Sigmoid colon (tissue), 7 donors: ENCODE data around the gene NID2. TPM values are rescaled to one million over a fixed set of nuclear protein-coding genes. Genes with fewer than 3 reads are reported as not detected.

ENCODE experiments used
- DNase-seq: peaks from one replicate; pipeline ENCODE4 v3.0.0-alpha.2; 2019
- H3K27ac ChIP-seq, 4 donors: fragments of 200-600 bp; sonication (generic); one replicate each; pipeline ENCODE4 v1.5.1; 2016 to 2019; ENCODE audit warnings: mild to moderate bottlenecking in 1 of 4
- H3K27me3 ChIP-seq, 3 donors: fragments of 200-600 bp; sonication (generic); one replicate each; pipeline ENCODE4 v1.5.1; 2019; ENCODE audit warnings: mild to moderate bottlenecking in 1 of 3
- H3K36me3 ChIP-seq, 4 donors: fragments of 200-600 bp; sonication (generic); one replicate each; pipeline ENCODE4 v1.5.1; 2016 to 2019
- H3K4me1 ChIP-seq, 4 donors: fragments of 200-600 bp; sonication (generic); one replicate each; pipeline ENCODE4 v1.5.1; 2017 to 2019
- H3K4me3 ChIP-seq, 4 donors: fragments of 200-600 bp; sonication (generic); one replicate each; pipeline ENCODE4 v1.5.1; 2017 to 2019; ENCODE audit warnings: mild to moderate bottlenecking in 2 of 4, moderate library complexity in 1 of 4
- H3K9me3 ChIP-seq, 4 donors: fragments of 200-600 bp in 3 of 4; sonication (generic) in 3 of 4; one replicate each; pipeline versions ENCODE4 v1.5.1 to v1.6.1; 2013 to 2019
- EP300 ChIP-seq, 4 donors: sonication (generic); formaldehyde crosslinking; IDR thresholded peaks; one replicate each; pipeline ENCODE4 v1.6.1; 2017; ENCODE audit warnings: antibody characterized with exemption in 4 of 4
- POLR2A ChIP-seq, 2 donors: fragments of 450-650 bp; IDR thresholded peaks; one replicate each; pipeline ENCODE4 v1.6.1; 2016; ENCODE audit warnings: antibody characterized with exemption in 2 of 2, mild to moderate bottlenecking in 2 of 2, moderate library complexity in 2 of 2
- POLR2AphosphoS5 ChIP-seq, 4 donors: sonication (generic); formaldehyde crosslinking; IDR thresholded peaks; one replicate each; pipeline ENCODE4 v1.6.1; 2017; ENCODE audit warnings: antibody characterized with exemption in 4 of 4
- WGBS, 2 donors: extraction: QIAGEN DNeasy Blood & Tissue Kit; methylation state at CpG; one replicate each; pipeline ENCODE4 v1.1.7; 2013; 5-methylcytosine and 5-hydroxymethylcytosine counted together
- intact Hi-C: fragments of 100-400 bp; cut with DNase I; formaldehyde crosslinking; loops from one replicate; pipeline ENCODE4 v1.15.1; 2023
- polyA plus RNA-seq, 3 donors: library from polyadenylated mRNA; stranded (reverse); fragments of 200-250 nt; gene quantifications; one replicate each; pipeline ENCODE4 v1.2.3, GENCODE V29; 2013
- total RNA-seq, 4 donors: library from RNA; depleted of rRNA; stranded (reverse); fragments of >200 nt; gene quantifications; one replicate each; pipeline ENCODE4 v1.1.0, GENCODE V29; 2016
- TF ChIP-seq, protein P1 (sequence below), 4 experiments: fragments of 450-650 bp in 3 of 4; fragments of 200-600 bp in 1 of 4; IDR thresholded peaks; one replicate each; pipeline ENCODE4 v1.5.1; 2016 to 2019; ENCODE audit warnings: antibody characterized with exemption in 4 of 4, mild to moderate bottlenecking in 3 of 4, moderate library complexity in 2 of 4
- donor health status: healthy with polysubstance abuse.
- donor health status: Bipolar disorder and iron deficiency.
- donor health status: healthy.

Gene NID2
- total and polyA plus RNA-seq, 7 donors = 0.46 to 52.9 (median 26.4) TPM

- Histone ChIP-seq H3K27me3 (no peaks in the 10 kb centered on the region), H3K9me3 (no peaks in the 10 kb centered on the region), H3K4me3 (no peak overlapping the region), H3K4me1 (peaks cover 0 to 79% (median 64%) of the 10 kb centered on the region in 4 donors), H3K27ac (peak overlapping the region; percentile 65 to 85 (median 75)), H3K36me3 (peaks cover 0 to 13% (median 0%) of the 10 kb centered on the region in 4 donors)
- no peak for TF ChIP-seq EP300 (IDR thresholded peaks at IDR 0.05)
- TF ChIP-seq POLR2A (IDR thresholded peaks at IDR 0.05) = no peak
- intact Hi-C loops = no loop called here
- DNase-seq = no peak
- 80 to 94% methylated on average over 5 of the region's 5 CpGs for WGBS, 2 donors
Observed at GRCh38 chr14:52053044-52053443, 15.8 kb downstream of the NID2 start.

GRCh38 chr14:52052288-52052943, 16.4 kb downstream of the NID2 start:
- peak; percentile 78 for DNase-seq
- TF ChIP-seq EP300 (IDR thresholded peaks at IDR 0.05) (peak in 2 of 4 donors; percentile 22 to 32), POLR2A (IDR thresholded peaks at IDR 0.05) (no peak), POLR2AphosphoS5 (IDR thresholded peaks at IDR 0.05) (peak in 3 of 4 donors; percentile 41 to 64 (median 44))
- no peaks in the 10 kb centered on the region for H3K27me3 ChIP-seq
- H3K27ac ChIP-seq = peak overlapping the region; percentile 65 to 85 (median 75)
- intact Hi-C loops = no loop called here
- peaks cover 0 to 82% (median 68%) of the 10 kb centered on the region in 4 donors for H3K4me1 ChIP-seq
- no peak overlapping the region for H3K4me3 ChIP-seq
- H3K36me3 ChIP-seq = peaks cover 0 to 13% (median 0%) of the 10 kb centered on the region in 4 donors
- H3K9me3 ChIP-seq = no peaks in the 10 kb centered on the region
- WGBS, 2 donors = 81 to 88% methylated on average over 7 of the region's 7 CpGs

GRCh38 chr14:52051871-52052270, 17.0 kb downstream of the NID2 start:
- intact Hi-C loops = no loop called here
- peaks cover 0 to 88% (median 73%) of the 10 kb centered on the region in 4 donors for H3K4me1 ChIP-seq
- peaks cover 0 to 10% (median 0%) of the 10 kb centered on the region in 4 donors for H3K36me3 ChIP-seq
- peak overlapping the region; percentile 65 to 85 (median 75) for H3K27ac ChIP-seq
- TF ChIP-seq POLR2AphosphoS5 (IDR thresholded peaks at IDR 0.05) (no peak), POLR2A (IDR thresholded peaks at IDR 0.05) (no peak), EP300 (IDR thresholded peaks at IDR 0.05) (no peak)
- TF ChIP-seq, protein P1, sequence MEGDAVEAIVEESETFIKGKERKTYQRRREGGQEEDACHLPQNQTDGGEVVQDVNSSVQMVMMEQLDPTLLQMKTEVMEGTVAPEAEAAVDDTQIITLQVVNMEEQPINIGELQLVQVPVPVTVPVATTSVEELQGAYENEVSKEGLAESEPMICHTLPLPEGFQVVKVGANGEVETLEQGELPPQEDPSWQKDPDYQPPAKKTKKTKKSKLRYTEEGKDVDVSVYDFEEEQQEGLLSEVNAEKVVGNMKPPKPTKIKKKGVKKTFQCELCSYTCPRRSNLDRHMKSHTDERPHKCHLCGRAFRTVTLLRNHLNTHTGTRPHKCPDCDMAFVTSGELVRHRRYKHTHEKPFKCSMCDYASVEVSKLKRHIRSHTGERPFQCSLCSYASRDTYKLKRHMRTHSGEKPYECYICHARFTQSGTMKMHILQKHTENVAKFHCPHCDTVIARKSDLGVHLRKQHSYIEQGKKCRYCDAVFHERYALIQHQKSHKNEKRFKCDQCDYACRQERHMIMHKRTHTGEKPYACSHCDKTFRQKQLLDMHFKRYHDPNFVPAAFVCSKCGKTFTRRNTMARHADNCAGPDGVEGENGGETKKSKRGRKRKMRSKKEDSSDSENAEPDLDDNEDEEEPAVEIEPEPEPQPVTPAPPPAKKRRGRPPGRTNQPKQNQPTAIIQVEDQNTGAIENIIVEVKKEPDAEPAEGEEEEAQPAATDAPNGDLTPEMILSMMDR (IDR thresholded peaks at IDR 0.05) = no peak
- no peak for DNase-seq
- 46 to 64% methylated on average over 2 of the region's 2 CpGs for WGBS, 2 donors
- H3K4me3 ChIP-seq = no peak overlapping the region
- H3K27me3 ChIP-seq = no peaks in the 10 kb centered on the region
- H3K9me3 ChIP-seq = no peaks in the 10 kb centered on the region

DNA sequence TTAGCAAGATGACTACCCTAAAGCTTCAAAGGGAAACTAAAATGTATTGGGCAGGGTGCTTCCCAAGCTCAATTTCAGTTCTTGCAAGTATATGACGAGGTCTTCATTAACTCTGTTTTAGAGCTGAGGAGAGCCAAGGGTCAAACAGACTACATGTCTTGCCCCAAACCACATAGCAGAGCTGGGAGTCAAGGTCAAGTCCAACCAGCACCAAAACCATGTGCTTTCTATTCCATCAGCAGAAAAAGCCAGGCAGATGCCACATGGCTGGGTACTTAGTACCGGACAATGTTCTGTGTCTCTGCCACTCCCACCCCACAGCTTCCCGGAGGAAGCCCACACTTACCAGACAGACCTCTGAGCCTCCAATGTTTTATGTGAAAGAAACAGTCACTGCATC, 17.6 kb downstream of the NID2 start:
- Histone ChIP-seq H3K27ac (peak overlapping the region; percentile 65 to 85 (median 75)), H3K4me3 (no peak overlapping the region), H3K4me1 (peaks cover 0 to 94% (median 80%) of the 10 kb centered on the region in 4 donors), H3K36me3 (peaks cover 0 to 9% (median 0%) of the 10 kb centered on the region in 4 donors), H3K9me3 (no peaks in the 10 kb centered on the region), H3K27me3 (no peaks in the 10 kb centered on the region)
- TF ChIP-seq EP300 (IDR thresholded peaks at IDR 0.05) (no peak), POLR2A (IDR thresholded peaks at IDR 0.05) (no peak), POLR2AphosphoS5 (IDR thresholded peaks at IDR 0.05) (no peak)
- TF ChIP-seq, protein P1 (IDR thresholded peaks at IDR 0.05) = no peak
- DNase-seq = no peak
- intact Hi-C loops = no loop called here
- 84 to 85% methylated on average over 3 of the region's 3 CpGs for WGBS, 2 donors

DNA sequence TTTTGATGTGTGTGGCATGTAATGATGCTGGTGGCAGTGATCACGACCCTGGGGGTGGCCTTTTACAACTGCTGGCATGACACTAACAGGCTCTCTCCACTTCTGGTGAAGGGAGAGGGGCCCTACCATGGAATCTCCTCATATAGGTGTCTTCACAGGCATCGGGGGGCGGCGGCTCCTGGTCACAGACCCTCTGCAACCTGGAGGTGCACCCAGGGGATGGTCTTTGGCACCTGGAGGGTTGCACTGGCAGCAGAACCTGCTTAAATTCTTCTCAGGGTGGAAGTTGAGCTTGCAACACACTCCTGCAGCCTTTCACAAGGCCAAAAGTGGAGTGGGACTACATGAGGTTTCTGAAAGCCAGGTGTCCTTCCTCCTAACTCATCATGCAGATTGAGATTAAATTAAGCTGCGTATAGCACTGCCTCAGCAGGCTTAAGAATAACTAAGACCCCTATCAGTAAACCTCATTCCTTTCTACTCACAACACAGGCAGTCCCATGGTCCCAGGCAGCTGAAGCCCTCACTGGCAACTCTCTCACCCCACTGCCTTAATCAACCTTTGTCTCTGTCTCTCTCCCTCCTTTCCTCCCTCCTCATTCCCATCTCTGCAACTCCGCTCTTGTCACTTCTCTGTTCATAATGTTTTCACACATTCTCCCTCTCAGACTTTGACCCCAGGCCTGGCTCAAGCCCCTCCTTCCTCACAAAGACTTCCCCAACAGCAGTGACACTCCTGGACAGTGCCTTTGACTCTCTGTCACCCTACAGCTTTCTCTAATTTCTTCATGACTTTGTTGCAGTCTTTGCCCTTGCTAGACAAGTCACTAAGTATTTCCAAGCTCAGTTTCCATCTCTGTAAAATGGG, 18.9 kb downstream of the NID2 start:
- H3K27ac ChIP-seq = peak overlapping the region in 3 of 4 donors; percentile 58 to 85 (median 77)
- H3K36me3 ChIP-seq = peaks cover 0 to 9% (median 0%) of the 10 kb centered on the region in 4 donors
- H3K4me1 ChIP-seq = peaks cover 0 to 100% (median 92%) of the 10 kb centered on the region in 4 donors
- intact Hi-C loops = loop anchor here (5.0 kb wide), 1 partner anchor 77 kb away; no protein-coding TSS in a partner anchor
- 58 to 78% methylated on average over 6 of the region's 6 CpGs for WGBS, 2 donors
- no peak overlapping the region for H3K4me3 ChIP-seq
- TF ChIP-seq, protein P1 (IDR thresholded peaks at IDR 0.05) = no peak
- TF ChIP-seq EP300 (IDR thresholded peaks at IDR 0.05) = no peak
- no peak for TF ChIP-seq POLR2A (IDR thresholded peaks at IDR 0.05)
- no peak for TF ChIP-seq POLR2AphosphoS5 (IDR thresholded peaks at IDR 0.05)
- DNase-seq = no peak
- no peaks in the 10 kb centered on the region for H3K9me3 ChIP-seq
- H3K27me3 ChIP-seq = no peaks in the 10 kb centered on the region
